ENCODE measurements around the gene VMAC.

DNA sequence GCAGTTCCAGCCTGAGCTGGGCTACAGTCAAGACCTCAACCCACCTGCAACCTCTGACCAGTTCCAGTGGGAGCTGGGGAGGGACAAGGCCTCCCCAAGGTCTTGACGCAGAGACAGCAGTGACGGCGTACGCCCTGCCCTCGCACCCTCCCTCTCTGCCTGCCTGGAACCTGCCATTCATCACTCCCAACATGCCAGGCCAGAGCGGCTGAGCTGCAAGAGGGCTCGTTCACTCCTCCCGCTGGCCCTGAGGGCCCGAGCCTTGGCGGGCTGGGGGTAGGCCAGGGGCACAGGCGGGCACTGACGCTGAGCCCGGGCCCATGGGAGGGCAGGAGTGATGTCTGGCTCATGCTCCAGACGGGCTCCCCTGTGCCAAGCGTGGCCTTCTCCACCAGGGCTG, 9.3 kb upstream of the VMAC start:
- TF ChIP-seq EZH2phosphoT487 (IDR thresholded peaks at IDR 0.05; ENCODE audit: borderline replicate concordance, low read length), result no peak
- TF ChIP-seq, protein P1, sequence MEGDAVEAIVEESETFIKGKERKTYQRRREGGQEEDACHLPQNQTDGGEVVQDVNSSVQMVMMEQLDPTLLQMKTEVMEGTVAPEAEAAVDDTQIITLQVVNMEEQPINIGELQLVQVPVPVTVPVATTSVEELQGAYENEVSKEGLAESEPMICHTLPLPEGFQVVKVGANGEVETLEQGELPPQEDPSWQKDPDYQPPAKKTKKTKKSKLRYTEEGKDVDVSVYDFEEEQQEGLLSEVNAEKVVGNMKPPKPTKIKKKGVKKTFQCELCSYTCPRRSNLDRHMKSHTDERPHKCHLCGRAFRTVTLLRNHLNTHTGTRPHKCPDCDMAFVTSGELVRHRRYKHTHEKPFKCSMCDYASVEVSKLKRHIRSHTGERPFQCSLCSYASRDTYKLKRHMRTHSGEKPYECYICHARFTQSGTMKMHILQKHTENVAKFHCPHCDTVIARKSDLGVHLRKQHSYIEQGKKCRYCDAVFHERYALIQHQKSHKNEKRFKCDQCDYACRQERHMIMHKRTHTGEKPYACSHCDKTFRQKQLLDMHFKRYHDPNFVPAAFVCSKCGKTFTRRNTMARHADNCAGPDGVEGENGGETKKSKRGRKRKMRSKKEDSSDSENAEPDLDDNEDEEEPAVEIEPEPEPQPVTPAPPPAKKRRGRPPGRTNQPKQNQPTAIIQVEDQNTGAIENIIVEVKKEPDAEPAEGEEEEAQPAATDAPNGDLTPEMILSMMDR (IDR thresholded peaks at IDR 0.05; ENCODE audit: low read depth, low read length, poor library complexity, severe bottlenecking), result no peak

All from DOHH2 (cell line).